Stimulated activated CD8-positive, alpha-beta memory T cell treated with anti-CD3 and anti-CD28 coated beads, Interleukin-7, amount 100 ng/mL, for 1 hour (primary cell): ENCODE measurements around the gene ZNF688.

Experiments
- DNase-seq, 2 donors: peaks; one replicate each; pipeline ENCODE4 v3.0.0-alpha.2; 2020; ENCODE audit warnings: low read depth in 2 of 2

ZNF688 gene

DNA sequence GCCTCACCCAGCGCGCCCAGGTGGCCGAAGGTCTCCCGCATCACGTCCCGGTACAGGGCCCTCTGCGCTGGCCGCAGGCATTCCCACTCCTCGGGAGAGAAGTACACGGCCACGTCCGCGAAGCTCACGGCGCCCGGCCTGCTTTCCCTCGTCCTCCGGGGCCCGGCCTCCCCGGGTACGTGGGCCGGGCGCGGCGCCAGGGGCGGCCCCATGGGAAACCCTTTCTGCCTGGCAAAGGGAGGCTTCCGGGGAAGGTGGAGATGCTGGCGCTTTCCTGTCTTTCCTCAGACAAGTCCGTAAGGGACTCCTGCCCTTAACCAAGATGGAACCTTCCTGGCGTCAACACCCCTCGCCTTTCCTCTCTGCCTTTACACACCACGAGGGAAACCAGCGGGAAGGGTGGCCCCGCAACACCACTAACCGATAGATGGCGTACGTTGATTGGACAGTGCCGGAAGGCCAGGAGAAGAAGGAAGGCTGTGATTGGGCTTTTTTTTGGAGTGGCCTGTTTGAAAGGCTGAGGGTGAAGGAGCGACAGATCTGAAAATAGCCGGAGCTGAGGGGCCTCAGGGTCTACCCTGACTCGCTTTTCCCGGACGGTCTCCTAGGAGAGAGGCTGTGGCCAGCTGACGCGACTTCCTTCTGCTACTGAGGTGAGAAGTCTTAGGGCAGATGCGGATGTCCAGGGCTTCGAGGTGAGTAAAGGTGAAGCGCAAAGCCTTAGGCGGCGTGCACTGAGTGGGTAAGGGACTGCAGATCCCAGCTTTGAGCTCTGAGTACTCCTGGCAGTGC is 14.1 kb upstream of the ZNF688 start, which contains the start of gene ZNF785:
TSS of gene ZNF785 (minus strand) at position 298 of the 792 bp plus-strand sequence. CDS start at position 212, 86 bp downstream.
- peak; percentile 76 to 79 for DNase-seq

DNA sequence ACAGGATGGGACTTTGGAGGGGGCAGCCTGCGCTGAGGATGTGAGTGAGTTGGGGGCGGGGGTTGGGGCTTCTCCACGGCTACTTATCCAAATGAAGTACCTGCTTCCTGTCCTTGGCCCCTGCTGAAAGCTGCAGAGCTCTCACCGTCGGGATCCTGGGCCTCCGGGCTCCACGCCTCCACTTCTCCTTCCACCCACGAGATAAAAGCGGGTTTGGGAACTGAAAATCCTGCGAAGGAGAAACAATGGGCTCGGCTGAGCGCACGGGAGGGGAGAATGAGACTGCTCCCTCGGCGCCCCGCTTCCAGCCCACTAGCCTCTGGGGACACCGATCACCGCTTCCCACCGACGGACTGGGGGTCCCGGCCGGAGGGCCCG is 13.5 kb upstream of the ZNF688 start:
- DNase-seq = no peak

DNA sequence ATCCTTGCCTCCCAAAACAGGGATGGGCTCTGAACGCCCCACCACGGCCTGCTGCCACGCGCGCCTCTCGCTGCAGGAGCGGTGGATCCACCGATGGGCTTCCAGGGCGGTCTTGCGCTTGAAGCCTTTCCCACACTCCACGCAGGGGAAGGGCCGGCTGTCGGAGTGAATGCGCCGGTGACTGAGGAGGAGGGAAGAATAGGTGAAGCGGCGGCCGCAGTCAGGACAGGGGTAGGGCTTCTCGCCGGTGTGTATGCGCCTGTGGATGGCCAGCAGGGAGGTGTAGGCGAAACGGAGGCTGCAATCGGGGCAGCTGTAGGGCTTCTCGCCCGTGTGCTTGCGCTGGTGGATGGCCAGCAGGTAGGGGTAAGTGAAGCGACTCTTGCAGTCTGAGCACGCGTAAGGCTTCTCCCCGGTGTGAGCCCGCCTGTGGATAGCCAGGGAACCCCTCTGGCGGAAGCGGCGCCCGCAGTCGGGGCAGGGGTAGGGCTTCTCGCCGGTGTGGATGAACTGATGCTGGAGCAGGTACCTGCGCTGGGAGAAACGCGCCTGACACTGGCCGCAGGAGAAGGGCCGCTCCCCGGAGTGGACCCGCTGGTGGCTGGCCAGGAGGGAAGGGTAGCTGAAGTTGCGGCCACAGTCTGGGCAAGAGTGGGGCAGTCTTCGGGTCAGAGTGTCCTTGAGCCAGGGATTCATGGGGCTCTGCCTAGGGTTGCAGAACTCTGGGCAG is 11.3 kb upstream of the ZNF688 start:
- no peak for DNase-seq

DNA sequence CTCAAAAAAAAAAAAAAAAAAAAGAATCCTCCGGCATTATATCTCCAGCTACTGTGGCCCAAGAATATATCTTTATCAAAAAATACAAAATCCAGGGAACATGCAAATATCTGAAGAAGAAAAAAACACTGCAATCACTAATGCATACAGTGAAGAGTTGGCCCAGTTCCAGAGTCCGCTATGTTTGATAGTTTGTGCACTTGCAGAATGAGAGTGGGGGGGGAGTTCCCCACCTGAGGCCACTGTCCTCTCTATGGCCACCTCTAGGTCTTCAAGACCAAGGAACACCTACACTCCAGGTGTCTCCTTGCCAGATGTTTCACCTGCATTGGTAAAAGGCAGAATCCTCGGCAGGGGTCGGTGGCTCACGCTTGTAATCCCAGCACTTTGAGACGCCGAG is 9.9 kb upstream of the ZNF688 start:
- DNase-seq = no peak

DNA sequence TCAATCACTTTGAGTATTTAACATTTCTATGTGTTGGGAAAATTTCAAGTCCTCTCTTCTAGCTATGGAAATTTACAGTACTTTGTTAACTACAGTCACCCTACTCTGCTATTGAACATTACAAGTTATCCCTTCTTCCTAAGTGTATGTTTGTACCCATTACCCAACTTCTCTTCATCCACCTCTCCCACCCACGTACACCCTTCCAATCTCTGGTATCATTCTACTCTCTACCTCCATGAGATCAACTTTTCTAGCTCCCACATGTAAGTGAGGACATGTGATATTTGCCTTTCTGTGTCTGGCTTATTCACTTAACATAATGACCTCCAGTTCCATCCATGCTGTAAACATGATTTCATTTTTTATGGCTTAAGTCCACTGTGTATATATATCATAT is 3.2 kb upstream of the ZNF688 start:
- DNase-seq = no peak

DNA sequence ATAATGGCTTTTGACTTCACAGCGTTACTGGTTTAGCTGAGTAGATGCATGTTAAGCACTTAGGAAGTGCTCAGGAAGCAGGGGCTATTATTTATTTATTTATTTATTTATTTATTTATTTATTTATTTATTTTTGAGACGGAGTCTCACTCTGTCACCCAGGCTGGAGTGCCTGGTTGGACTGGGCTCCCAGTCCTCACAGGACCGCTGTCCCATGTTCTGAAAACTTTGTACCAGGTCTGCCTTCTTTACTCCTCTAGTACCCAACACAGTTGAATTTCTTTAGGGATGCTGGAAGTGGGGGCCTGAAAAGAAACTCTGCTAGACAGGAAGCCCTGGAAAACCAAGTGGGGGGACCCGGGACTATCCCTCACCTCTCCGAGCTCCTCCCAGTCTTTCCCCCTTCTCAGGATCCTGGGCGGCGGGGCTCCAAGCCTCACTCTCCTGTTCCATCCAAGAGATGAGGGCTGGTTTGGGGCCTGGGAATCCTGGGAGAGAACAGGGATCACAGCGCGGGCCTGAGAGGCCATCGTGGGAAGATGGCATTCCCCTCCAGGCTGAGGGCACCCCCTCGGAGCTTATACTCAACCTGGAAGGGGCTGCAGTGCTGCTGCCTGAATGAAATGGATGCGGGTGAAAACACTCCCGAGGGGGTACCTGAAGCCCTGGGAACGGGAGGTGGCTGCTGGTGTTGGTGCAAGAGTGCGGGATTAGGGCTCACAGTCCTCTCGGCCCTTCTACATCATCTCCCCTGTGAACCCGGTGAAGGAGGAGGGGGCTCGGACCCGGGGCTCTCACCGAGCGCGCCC is 674 bp downstream of the ZNF688 start:
- DNase-seq = no peak

DNA sequence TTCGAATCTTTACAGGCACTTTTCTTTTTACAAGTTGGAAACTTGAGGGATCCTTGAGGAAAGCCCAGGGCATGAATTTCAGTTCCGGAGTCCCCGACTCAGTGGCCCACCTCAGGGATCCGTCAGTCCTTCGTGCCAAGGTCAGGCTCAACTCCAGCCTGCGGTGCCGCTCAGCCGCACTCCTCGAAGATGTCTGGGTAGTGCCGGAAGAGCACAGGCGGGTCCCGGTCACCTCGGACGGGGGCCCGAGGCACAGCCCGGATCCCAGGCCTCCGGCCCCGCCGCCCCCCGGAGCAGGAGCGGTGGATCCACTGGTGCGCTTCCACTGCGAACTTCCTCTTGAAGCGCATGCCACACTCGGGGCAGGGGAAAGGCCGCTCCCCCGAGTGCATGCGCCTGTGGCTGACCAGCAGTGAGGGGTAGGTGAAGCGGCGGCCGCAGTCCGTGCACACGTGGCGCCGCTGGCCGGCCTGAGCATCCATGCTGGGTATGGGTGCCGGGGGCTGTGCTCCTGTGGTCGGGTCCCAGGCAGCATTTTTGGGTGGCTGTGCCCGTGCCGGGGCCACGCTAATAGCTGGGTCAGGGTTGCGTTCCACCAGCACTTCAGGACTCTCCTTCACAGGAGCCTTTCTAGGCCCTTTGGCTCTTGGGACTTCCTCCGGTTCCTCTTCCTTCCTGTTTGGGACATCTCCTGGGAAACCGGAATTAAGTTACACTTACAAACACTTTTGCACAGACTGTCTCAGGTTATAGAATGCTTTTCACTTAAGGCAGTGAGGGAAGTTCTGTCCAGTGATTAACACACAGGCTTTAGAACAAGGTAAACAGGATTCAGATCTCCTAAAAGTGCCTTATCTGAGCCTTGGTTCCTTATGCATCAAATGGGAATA is 1.5 kb downstream of the ZNF688 start:
- no peak for DNase-seq

DNA sequence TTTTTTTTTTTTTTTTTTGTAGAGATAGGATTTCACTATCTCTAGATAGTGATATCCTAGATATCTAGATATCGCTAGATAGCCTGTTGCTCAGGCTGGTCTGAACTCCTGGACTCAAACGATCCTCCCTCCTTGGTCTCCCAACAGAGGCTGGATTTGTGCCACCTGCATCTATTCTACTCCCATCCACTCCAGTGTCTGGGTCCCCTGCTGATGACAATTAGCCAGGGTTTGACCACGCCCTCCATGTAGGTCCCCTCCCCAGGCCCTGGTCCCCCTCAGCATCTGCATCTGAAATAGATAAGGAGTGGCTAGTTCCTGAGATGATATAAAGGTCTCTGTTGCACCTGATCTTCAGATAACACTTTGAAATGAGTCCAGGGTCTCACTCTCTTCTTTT is 2.2 kb downstream of the ZNF688 start:
- DNase-seq = no peak

DNA sequence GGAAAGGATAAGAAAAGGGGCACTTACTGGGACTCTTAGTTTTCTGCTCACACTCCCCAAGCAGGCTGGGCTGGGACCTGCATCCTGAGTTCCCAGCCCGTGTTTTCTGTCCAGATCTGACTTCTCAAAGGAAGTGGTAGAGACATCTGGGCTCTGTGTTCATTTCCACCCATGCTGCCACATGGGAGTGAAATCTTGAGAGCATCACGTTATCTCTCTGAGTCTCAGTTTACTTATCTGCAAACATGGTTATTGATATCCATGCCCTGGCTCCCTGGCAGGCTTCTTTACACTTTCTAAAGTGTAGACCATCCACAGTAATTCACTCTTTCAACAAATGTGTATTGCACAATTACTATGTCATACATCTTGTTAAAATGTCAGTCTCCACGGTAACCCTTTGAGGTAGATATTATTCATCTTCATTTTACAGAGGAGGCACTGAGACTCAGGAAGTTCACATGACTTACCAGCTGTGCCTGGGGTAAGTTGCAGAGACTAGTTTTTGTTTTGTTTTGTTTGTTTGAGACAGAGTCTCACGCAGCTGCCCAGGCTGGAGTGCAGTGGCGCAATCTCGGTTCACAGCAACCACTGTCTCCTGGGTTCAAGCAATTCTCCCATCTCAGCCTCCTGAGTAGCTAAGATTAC is 3.4 kb downstream of the ZNF688 start:
- no peak for DNase-seq

DNA sequence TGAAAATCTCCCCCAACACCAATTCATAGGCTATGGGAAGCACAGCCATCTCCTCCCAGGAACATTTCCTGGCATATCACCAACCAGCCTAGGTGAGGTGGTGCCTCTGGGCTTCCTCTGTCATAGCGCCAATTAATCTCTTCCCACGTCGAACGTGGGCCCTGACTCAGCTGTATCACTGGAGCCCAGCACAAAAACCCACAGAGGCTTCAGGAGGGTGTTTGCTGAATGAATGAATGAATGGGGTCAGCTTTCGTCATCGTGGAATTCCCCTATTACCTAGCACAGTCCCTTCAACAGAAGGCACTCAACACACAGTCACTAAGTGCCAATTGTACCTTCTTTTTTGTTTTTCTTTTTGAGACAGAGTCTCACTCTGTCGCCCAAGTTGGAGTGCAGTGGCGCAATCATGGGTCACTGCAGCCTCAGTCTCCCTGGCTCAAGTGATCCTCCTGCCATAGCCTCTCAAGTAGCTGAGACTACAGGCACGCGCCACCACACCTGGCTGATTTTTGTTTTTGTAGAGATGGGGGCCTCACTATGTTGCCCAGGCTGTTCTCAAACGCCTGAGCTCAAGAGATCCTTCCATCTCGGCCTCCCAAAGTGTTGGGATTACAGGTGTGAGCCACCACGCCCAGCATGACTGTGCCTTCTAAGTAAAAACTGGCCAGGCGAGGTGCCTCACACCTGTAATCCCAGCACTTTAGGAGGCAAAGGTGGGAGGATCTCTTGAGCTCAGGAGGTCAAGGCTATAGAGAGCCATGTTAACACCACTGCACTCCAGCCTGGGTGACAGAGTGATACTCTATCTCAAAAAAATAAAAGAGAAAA is 4.1 kb downstream of the ZNF688 start:
- no peak for DNase-seq

DNA sequence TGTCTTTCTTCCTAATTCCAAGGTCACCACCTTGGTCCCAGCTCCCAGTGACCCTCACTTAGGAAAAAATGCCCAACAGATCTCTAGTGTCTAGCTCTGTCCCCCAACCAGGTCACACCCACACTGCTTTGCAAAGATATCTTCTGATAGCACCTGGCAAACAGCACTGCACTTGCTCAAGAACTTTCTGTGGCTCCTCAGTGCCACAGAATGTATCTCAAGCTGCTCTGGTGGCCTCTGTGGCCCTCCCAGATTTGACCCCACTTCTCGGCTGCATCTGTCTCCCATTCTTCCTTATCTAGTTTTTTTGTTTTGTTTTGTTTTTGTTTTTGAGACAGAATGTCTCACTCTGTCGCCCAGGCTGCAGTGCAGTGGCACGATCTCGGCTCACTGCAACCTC is 5.0 kb downstream of the ZNF688 start:
- no peak for DNase-seq

DNA sequence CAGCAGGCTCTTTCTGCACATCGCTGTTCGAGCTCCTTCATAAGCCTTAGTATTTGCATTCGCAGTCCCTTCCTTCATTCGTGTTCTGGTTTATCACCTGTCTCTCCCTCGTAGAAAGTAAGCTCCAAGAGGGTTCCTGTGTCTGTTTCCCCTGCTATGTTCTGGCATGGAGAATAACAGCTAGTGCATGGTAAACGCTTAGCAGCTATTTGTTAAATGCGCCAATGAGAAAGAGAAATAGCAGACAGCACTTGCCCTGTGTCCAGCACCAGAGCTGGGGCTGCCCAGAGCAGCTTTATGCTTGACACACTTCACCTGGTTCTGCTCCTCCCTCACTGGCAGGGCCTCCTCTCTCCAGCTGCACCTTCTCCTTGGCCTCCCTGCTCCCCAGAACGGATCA is 5.5 kb downstream of the ZNF688 start:
- no peak for DNase-seq

DNA sequence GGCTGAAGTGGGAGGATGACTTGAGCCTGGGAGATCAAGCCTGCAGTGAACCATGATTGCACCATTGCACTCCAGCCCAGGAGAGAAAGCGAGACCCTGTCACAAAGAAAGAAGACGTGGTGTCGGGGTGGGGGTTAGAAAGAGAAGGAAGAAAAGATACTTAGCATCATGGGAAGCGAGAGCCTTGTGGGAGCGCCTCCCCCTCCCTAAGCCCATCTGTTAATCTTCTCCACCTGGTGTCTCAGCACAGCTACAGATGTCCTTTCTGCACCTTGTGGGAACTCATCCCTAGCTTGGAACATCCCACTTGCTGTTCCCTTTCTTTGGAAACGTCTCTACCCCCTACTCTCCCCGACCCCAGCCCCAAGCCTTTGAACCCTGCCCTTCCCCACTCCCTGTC is 6.0 kb downstream of the ZNF688 start:
- no peak for DNase-seq

DNA sequence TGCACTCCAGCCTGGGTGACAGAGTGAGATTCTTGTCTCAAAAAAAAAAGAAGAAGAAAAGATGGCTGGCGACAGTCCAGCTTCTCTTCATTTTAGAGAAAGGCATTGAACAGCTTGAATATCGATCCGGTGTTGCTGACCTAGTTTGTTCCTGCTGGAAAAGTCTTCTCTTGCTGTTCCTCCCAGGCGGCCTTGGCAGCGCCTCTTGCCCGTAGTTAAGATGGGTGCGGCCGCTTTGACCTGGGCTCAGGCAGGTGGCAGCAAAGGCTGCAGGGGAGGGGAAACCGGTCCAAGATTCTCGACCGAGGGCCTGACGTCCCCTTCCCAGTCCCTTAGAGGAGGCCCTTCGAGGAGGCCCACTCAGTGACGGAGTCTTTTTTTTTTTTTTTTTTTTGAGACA is 9.5 kb downstream of the ZNF688 start:
- no peak for DNase-seq

DNA sequence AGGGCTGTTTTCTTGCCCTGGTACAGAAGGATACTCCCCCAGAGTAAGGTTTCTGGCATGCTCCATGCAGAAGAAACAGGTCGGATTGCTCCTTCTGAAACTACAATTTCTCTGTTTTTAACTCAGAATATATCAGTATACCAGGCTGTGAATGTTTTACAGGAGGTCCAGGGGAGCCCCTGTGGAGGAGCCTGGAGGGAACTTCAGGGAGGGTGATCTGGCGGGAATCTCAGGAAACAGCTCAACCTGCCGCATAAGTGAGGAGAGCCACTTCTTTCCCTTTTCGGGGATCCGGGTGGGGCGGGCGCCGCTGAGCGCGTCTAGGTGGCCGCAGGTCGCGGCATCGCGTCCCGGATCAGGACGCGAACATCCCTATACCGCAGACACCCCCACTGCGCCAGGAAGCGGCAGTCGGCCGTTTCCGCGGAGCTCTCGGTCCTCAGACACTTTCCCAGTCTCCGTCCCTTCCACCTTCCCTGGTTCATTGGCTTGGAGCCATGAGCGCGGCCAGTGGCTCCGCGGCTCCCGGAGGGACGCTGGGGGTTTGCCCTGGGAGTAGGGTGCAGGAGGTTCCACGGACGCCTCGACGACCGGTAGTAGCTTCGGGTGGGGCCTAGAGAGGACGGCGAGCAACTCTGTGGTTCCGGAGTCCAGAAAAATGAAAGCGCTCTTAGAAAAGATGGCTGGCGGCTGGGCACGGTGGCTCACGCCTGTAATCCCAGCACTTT is 10.3 kb downstream of the ZNF688 start:
- DNase-seq = no peak

DNA sequence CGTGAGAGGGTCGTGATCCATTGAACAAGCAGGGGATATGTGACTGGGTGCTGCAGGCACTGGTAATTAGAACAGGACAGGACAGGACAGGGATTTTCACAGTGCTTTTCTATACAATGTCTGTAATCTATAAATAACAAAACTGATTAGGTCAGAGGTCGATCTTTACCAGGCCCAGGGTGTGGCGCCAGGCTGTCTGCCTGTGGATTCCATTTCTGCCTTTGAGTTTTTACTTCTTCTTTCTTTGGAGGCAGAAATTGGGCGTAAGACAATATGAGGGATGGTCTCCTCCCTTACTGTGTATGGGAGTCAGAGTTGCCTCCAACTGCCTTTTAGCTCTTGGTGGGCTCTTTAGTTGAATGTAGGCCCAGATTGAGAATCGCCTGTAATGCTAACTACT is 11.8 kb downstream of the ZNF688 start:
- no peak for DNase-seq

DNA sequence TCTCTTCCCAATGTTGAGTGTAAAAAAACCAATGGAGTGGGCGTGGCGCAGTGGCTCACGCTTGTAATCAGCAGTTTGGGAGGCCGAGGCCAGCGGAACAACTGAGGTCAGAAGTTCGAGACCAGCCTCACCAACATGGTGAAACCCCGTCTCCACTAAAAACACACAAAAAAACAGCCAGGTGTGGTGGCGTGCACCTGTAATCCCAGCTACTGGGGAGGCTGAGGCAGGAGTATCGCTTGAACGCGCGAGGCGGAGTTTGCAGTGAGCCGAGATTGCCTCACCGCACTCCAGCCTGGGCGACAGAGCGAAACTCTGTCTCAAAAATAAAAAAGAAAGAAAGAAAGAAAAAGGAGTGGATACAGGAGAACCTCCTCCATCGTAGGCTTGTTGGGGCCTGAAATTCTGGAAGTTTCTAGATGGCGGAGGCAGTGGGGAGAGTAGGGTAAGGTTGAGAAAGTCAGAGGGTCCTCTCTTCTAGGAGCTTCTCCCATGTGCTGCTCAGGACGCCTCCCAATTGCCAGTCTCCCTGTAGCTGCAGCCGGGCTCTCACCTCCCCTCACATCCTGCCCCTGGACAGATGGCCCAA is 12.6 kb downstream of the ZNF688 start:
- no peak for DNase-seq

DNA sequence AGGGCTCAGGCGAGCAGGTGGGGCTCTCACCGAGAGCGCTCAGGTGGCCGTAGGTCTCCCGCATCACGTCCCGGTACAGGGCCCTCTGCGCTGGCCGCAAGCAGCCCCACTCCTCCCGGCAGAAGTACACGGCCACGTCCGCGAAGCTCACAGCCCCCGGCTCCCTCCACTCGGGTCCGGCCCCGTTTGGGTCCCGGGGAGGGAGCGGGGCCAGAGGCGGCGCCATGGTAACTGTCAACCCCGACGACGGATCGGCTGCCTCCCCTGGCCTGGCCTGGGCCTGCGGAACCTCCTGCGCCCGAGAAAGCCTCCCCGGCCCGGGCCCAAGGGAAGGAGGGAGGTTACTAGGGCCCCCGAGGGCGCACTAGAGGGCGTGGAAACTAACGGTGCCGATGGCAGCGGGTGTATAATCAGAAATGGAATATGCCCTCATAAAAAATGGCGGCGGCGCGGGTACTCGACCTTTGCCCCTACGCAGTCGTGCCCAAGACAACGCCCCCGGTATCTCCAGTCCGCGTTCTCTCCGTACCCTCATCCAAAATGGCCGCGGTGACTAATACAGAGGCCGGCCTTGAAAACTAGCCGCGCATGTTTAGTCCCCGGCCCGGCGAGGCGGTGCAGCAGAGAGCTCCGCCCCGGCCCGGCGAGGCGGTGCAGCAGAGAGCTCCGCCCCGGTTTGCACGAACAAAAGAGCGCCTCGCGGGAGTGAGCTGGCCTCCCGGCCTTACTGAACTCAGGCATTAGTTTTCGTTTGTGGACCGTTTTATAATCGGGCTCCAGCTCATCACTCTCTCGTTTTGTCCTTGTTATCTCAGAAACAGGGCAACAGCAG is 13.3 kb downstream of the ZNF688 start, which contains the start of gene ZNF764:
TSS of gene ZNF764 (minus strand) at position 418 of the 832 bp plus-strand sequence. CDS start at position 226, 192 bp downstream.
- DNase-seq = peak; percentile 89
